Loucy (cell line): ENCODE results near the gene LCE5A.

Source experiments
- H2AFZ ChIP-seq: fragments of 200-600 bp; sonication (generic); 2 replicates; pipeline ENCODE4 v1.6.0; 2016; ENCODE audit warnings: antibody characterized with exemption, mild to moderate bottlenecking, low read length, moderate library complexity
- H3F3A ChIP-seq: fragments of 200-600 bp; 2 replicates; pipeline ENCODE4 v1.6.0; 2016; ENCODE audit warnings: antibody characterized with exemption, low read depth, mild to moderate bottlenecking
- H3K27me3 ChIP-seq: fragments of 200-600 bp; sonication (generic); 2 replicates; pipeline ENCODE4 v1.6.1; 2014; ENCODE audit warnings: low read length, mild to moderate bottlenecking; ENCODE audit not compliant: insufficient read depth, poor library complexity, severe bottlenecking
- H3K36me3 ChIP-seq: fragments of 200-600 bp; sonication (generic); 2 replicates; pipeline ENCODE4 v1.6.1; 2016; ENCODE audit warnings: low read length; ENCODE audit not compliant: insufficient read depth
- H3K4me1 ChIP-seq: fragments of 200-600 bp; sonication (generic); 2 replicates; pipeline ENCODE4 v1.5.1; 2014; ENCODE audit warnings: low read length, mild to moderate bottlenecking; ENCODE audit not compliant: insufficient read depth, poor library complexity, severe bottlenecking
- H3K4me2 ChIP-seq: fragments of 200-600 bp; sonication (generic); 2 replicates; pipeline ENCODE4 v1.6.0; 2014; ENCODE audit warnings: antibody characterized with exemption, low read length, low read depth, mild to moderate bottlenecking; ENCODE audit not compliant: poor library complexity, severe bottlenecking
- H3K4me3 ChIP-seq: fragments of 200-600 bp; sonication (generic); 2 replicates; pipeline ENCODE4 v1.5.1; 2014; ENCODE audit warnings: low read length, mild to moderate bottlenecking, mixed read lengths; ENCODE audit not compliant: poor library complexity, severe bottlenecking
- H3K79me2 ChIP-seq: fragments of 200-600 bp; sonication (generic); 2 replicates; pipeline ENCODE4 v1.6.1; 2014; ENCODE audit warnings: low read length; ENCODE audit not compliant: insufficient read depth
- H3K9ac ChIP-seq: fragments of 200-600 bp; sonication (generic); 2 replicates; pipeline ENCODE4 v1.6.0; 2014; ENCODE audit warnings: mild to moderate bottlenecking, low read depth, low read length, moderate library complexity; ENCODE audit not compliant: poor library complexity, severe bottlenecking
- H3K9me2 ChIP-seq: fragments of 200-600 bp; sonication (generic); replicated peaks from 2 replicates; pipeline ENCODE4 v1.6.1; 2016; ENCODE audit warnings: low read depth, low read length, mixed read lengths
- H3K9me3 ChIP-seq: fragments of 200-600 bp; sonication (generic); 2 replicates; pipeline ENCODE4 v1.6.1; 2014; ENCODE audit warnings: mild to moderate bottlenecking, antibody characterized with exemption, low read length, low read depth; ENCODE audit not compliant: insufficient read depth
- H4K20me1 ChIP-seq: fragments of 200-600 bp; sonication (generic); 2 replicates; pipeline ENCODE4 v1.6.0; 2014; ENCODE audit warnings: antibody characterized with exemption, low read length, mild to moderate bottlenecking; ENCODE audit not compliant: insufficient read depth, poor library complexity, severe bottlenecking
- EZH2phosphoT487 ChIP-seq: fragments of 200-600 bp; IDR thresholded peaks from 2 replicates; pipeline ENCODE4 v1.6.1; 2018; ENCODE audit warnings: antibody characterized with exemption, mild to moderate bottlenecking, moderate library complexity, borderline replicate concordance
- TF ChIP-seq, protein P1 (sequence below): fragments of 200-600 bp; sonication (generic); conservative IDR thresholded peaks from 2 replicates; pipeline ENCODE4 v1.5.1; 2014; ENCODE audit warnings: mild to moderate bottlenecking, antibody characterized with exemption, low read length

The LCE5A gene, protein sequence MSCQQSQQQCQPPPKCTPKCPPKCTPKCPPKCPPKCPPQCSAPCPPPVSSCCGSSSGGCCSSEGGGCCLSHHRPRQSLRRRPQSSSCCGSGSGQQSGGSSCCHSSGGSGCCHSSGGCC

DNA sequence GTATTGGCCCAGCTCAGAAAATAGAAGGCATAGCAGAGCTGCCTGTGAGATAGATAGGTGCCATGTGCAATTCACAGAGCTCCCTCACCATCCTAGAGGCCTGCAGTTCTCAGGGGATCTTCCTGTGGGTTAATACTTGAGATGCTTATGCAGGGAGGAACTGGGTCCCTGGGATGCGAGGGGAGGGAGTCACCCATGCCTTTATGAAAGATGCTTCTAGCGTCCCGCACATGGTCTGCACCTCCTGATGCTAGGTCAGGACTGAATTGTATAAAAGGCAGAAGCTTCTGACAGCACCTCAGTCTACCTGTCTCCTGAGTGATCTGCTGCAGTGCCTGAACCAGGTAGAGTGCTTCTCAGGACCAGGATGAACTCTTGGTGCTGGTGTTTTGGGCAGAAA lies at the start of gene LCE5A:
Gene LCE5A (plus strand): TSS at position 301 of the 400 bp plus-strand sequence. CDS start 732 bp downstream, outside the sequence.
- H3K9ac ChIP-seq = no peak within 1 kb of the TSS
- H3K27me3 ChIP-seq = peaks cover 8% of the 10 kb centered on the region
- H3K9me3 ChIP-seq = no peaks in the 10 kb centered on the region
- no peaks in the 10 kb centered on the region for H3F3A ChIP-seq
- H3K4me1 ChIP-seq = no peaks in the 10 kb centered on the region
- TF ChIP-seq, protein P1, sequence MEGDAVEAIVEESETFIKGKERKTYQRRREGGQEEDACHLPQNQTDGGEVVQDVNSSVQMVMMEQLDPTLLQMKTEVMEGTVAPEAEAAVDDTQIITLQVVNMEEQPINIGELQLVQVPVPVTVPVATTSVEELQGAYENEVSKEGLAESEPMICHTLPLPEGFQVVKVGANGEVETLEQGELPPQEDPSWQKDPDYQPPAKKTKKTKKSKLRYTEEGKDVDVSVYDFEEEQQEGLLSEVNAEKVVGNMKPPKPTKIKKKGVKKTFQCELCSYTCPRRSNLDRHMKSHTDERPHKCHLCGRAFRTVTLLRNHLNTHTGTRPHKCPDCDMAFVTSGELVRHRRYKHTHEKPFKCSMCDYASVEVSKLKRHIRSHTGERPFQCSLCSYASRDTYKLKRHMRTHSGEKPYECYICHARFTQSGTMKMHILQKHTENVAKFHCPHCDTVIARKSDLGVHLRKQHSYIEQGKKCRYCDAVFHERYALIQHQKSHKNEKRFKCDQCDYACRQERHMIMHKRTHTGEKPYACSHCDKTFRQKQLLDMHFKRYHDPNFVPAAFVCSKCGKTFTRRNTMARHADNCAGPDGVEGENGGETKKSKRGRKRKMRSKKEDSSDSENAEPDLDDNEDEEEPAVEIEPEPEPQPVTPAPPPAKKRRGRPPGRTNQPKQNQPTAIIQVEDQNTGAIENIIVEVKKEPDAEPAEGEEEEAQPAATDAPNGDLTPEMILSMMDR = no peak
- no peak for TF ChIP-seq EZH2phosphoT487
- no peaks in the 10 kb centered on the region for H3K9me2 ChIP-seq
- H3K36me3 ChIP-seq = no peaks in the 10 kb centered on the region
- no peak within 1 kb of the TSS for H3K4me3 ChIP-seq
- H2AFZ ChIP-seq = no peak within 1 kb of the TSS
- no peaks in the 10 kb centered on the region for H3K79me2 ChIP-seq
- H3K4me2 ChIP-seq = no peak within 1 kb of the TSS
- no peaks in the 10 kb centered on the region for H4K20me1 ChIP-seq

DNA sequence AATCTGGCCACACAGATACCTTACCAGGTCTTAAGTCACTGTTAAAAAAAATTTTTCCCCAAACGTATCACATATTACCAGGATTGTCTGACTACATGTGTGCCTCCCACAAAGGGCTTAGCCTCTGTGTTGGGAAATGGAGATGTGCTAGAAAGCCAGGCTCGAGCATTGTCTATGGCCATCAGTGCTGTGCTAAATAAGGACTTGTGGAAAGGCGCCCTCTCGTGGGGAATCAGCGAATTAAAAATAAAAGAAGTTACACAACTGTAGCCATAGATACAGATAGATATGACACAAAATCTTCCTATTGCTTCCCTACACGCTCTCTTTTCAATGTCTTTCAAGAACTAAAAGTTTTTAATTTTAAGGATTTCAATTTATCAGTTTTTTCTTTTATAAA lies 49.1 kb upstream of the LCE5A start:
- H3K9ac ChIP-seq = no peak overlapping the region
- no peaks in the 10 kb centered on the region for H3K79me2 ChIP-seq
- peaks cover 6% of the 10 kb centered on the region for H3K4me1 ChIP-seq
- H2AFZ ChIP-seq = no peak overlapping the region
- TF ChIP-seq, protein P1 = peak; percentile 67
- TF ChIP-seq EZH2phosphoT487 = no peak
- H3K27me3 ChIP-seq = peaks cover 6% of the 10 kb centered on the region
- H4K20me1 ChIP-seq = no peaks in the 10 kb centered on the region
- H3K36me3 ChIP-seq = no peaks in the 10 kb centered on the region
- no peaks in the 10 kb centered on the region for H3F3A ChIP-seq
- no peak overlapping the region for H3K4me3 ChIP-seq
- no peaks in the 10 kb centered on the region for H3K9me2 ChIP-seq
- H3K4me2 ChIP-seq = no peak overlapping the region
- peaks cover 4% of the 10 kb centered on the region; the same call in 1 of the 2 replicates for H3K9me3 ChIP-seq

DNA sequence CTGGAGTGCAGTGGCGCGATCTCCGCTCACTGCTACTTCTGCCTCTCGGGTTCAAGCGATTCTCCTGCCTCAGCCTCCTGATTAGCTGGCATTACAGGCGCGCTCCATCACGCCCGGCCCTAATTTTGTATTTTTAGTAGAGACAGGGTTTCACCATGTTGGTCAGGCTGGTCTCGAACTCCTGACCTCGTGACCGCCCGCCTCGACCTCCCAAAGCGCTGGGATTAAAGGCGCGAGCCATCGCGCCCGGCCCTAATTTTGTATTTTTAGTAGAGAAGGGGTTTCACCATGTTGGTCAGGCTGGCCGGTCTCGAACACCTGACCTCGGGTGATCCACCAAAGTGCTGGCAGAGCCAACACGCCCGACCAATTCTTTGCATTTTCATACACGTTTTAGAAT lies 48.0 kb upstream of the LCE5A start:
- Histone ChIP-seq H3K9me2 (no peaks in the 10 kb centered on the region), H4K20me1 (no peaks in the 10 kb centered on the region), H3K4me1 (peaks cover 6% of the 10 kb centered on the region), H3F3A (no peaks in the 10 kb centered on the region), H3K9me3 (peaks cover 4% of the 10 kb centered on the region; the same call in 1 of the 2 replicates), H3K4me3 (no peak overlapping the region), H3K79me2 (no peaks in the 10 kb centered on the region), H2AFZ (no peak overlapping the region), H3K4me2 (no peak overlapping the region), H3K9ac (no peak overlapping the region), H3K36me3 (no peaks in the 10 kb centered on the region), H3K27me3 (peaks cover 6% of the 10 kb centered on the region)
- no peak for TF ChIP-seq EZH2phosphoT487
- TF ChIP-seq, protein P1 = no peak
